Endothelial cell of umbilical vein (primary cell): Measurements from ENCODE around the gene TIPIN. TPM values are rescaled to one million over a fixed set of nuclear protein-coding genes. Genes with fewer than 3 reads are reported as not detected.

Source experiments
- BruUV-seq: library from RNA; stranded (reverse); fragments of 400-500 nt; replicated peaks from 2 replicates; lab custom pipeline; 2021; lab: Mats Ljungman, UMichigan
- CTCF ChIA-PET: fragments of 300-600, 350-600 bp; sonication (Branson Sonifier 250); formaldehyde crosslinking; loops from one replicate; lab custom pipeline; 2021; ENCODE audit warnings: antibody characterized with exemption, inconsistent platforms; lab: Charles Lee
- POLR2A ChIA-PET: fragments of 300-600, 350-600 bp; sonication (Branson Sonifier 250); formaldehyde crosslinking; loops from one replicate; lab custom pipeline; 2021; ENCODE audit warnings: antibody characterized with exemption, inconsistent platforms; lab: Charles Lee
- DNase-seq: peaks from one replicate; pipeline ENCODE4 v3.0.0-alpha.2; 2011; ENCODE audit warnings: low read depth, low spot score
- FAIRE-seq: peaks from 2 replicates; lab custom pipeline; 2011; peaks lifted over from hg19 to GRCh38; lab: Jason Lieb, UNC
- H2AFZ ChIP-seq: 2 replicates; pipeline ENCODE4 v1.6.0; 2012; ENCODE audit warnings: low read depth, low read length, control low read depth, inconsistent platforms
- H3K27ac ChIP-seq: 2 replicates; pipeline ENCODE4 v1.5.1; 2011; ENCODE audit warnings: low read depth, mild to moderate bottlenecking, control low read depth, low read length, moderate library complexity; ENCODE audit not compliant: insufficient read depth
- H3K27me3 ChIP-seq, 2 experiments: 2 replicates each; pipeline versions ENCODE4 v1.6.0 to v1.6.1; 2011; ENCODE audit warnings: low read length in 2 of 2, mixed read lengths in 1 of 2; ENCODE audit not compliant: control insufficient read depth in 2 of 2, insufficient read depth in 2 of 2
- H3K36me3 ChIP-seq, 2 experiments: 2 replicates in 1 of 2; 3 replicates in 1 of 2; pipeline ENCODE4 v1.5.1; 2011; ENCODE audit warnings: low read length in 2 of 2, mild to moderate bottlenecking in 1 of 2, moderate library complexity in 1 of 2; ENCODE audit not compliant: control insufficient read depth in 2 of 2, insufficient read depth in 2 of 2; ENCODE audit errors: extremely low read depth in 1 of 2
- H3K4me1 ChIP-seq: 3 replicates; pipeline ENCODE4 v1.5.1; 2011; ENCODE audit warnings: mild to moderate bottlenecking, low read length; ENCODE audit not compliant: control insufficient read depth, insufficient read depth; ENCODE audit errors: extremely low read depth
- H3K4me2 ChIP-seq: 2 replicates; pipeline ENCODE4 v1.6.1; 2011; ENCODE audit warnings: low read length, control low read depth, mixed read lengths; ENCODE audit not compliant: insufficient read depth
- H3K4me3 ChIP-seq, 3 experiments: fragments of 200-600 bp in 1 of 3; sonication (generic), shearing (Covaris generic) in 1 of 3; replicated peaks in 1 of 3; 2 replicates each; pipeline ENCODE4 v1.5.1; 2011 to 2016; ENCODE audit warnings: control low read depth in 3 of 3, low read length in 3 of 3, mild to moderate bottlenecking in 2 of 3, inconsistent platforms in 1 of 3, low read depth in 1 of 3, moderate library complexity in 1 of 3; ENCODE audit not compliant: insufficient read depth in 1 of 3
- H3K79me2 ChIP-seq: 2 replicates; pipeline ENCODE4 v1.6.0; 2012; ENCODE audit warnings: low read length, inconsistent platforms; ENCODE audit not compliant: control insufficient read depth, insufficient read depth
- H3K9ac ChIP-seq: replicated peaks from 2 replicates; pipeline ENCODE3; 2011; ENCODE audit warnings: low read length, control low read depth; ENCODE audit not compliant: insufficient read depth; ENCODE audit errors: extremely low read depth
- H3K9me1 ChIP-seq: replicated peaks from 3 replicates; pipeline ENCODE4 v1.6.0; 2011; ENCODE audit warnings: mild to moderate bottlenecking, low read length; ENCODE audit not compliant: control insufficient read depth, insufficient read depth; ENCODE audit errors: extremely low read depth
- H3K9me3 ChIP-seq: replicated peaks from 2 replicates; pipeline ENCODE4 v1.5.1; 2012; ENCODE audit warnings: low read length, inconsistent platforms; ENCODE audit not compliant: control insufficient read depth, insufficient read depth
- H4K20me1 ChIP-seq: replicated peaks from 2 replicates; pipeline ENCODE3; 2011; ENCODE audit warnings: mild to moderate bottlenecking, low read length; ENCODE audit not compliant: control insufficient read depth, insufficient read depth; ENCODE audit errors: extremely low read depth
- CTCF ChIP-seq, 2 donors: IDR thresholded peaks; 1 replicate in 1 of 2; 2 replicates in 1 of 2; pipeline ENCODE4 v1.5.1; 2011; ENCODE audit warnings: low read length in 2 of 2, mild to moderate bottlenecking in 2 of 2, moderate library complexity in 2 of 2, control low read depth in 1 of 2, inconsistent platforms in 1 of 2, low read depth in 1 of 2; ENCODE audit not compliant: insufficient read depth in 1 of 2; ENCODE audit errors: extremely low read depth in 1 of 2
- EZH2 ChIP-seq: IDR thresholded peaks from 2 replicates; pipeline ENCODE4 v1.6.1; 2012; ENCODE audit warnings: borderline replicate concordance, low read depth, mild to moderate bottlenecking, moderate library complexity, low read length, inconsistent platforms; ENCODE audit not compliant: severe bottlenecking
- FOS ChIP-seq: IDR thresholded peaks from 2 replicates; pipeline ENCODE4 v1.6.1; 2011; ENCODE audit warnings: mild to moderate bottlenecking, low read length, moderate library complexity, borderline replicate concordance; ENCODE audit not compliant: insufficient read depth
- GATA2 ChIP-seq: IDR thresholded peaks from 2 replicates; pipeline ENCODE4 v1.7.0; 2011; ENCODE audit warnings: low read depth, mild to moderate bottlenecking, moderate library complexity, mixed read lengths, low read length; ENCODE audit not compliant: insufficient read length, insufficient read depth
- JUN ChIP-seq: IDR thresholded peaks from 2 replicates; pipeline ENCODE4 v1.6.1; 2011; ENCODE audit warnings: borderline replicate concordance, low read depth; ENCODE audit not compliant: insufficient read length, insufficient read depth
- MAX ChIP-seq: IDR thresholded peaks from 2 replicates; pipeline ENCODE4 v1.6.1; 2011; ENCODE audit not compliant: insufficient read depth, insufficient read length
- MYC ChIP-seq: IDR thresholded peaks from one replicate; pipeline ENCODE4 v1.6.1; 2011; ENCODE audit warnings: mild to moderate bottlenecking, low read depth, low read length
- POLR2A ChIP-seq: IDR thresholded peaks from 2 replicates; pipeline ENCODE4 v1.6.1; 2012; ENCODE audit warnings: low read depth, mild to moderate bottlenecking, control low read depth, low read length
- POLR2AphosphoS5 ChIP-seq: IDR thresholded peaks from 2 replicates; pipeline ENCODE4 v1.6.1; 2012; ENCODE audit warnings: low read depth, mild to moderate bottlenecking, control low read depth, low read length, moderate library complexity; ENCODE audit not compliant: insufficient read depth
- dilution Hi-C: fragments of 300-500 bp; cut with MboI; formaldehyde crosslinking; loops from one replicate; pipeline ENCODE4 v1.15.0; 2019; ENCODE audit warnings: low sequenced_read_pairs; ENCODE audit not compliant: extremely low pct_ligation_motif_present
- intact Hi-C: fragments of 100-400 bp; cut with micrococcal nuclease; formaldehyde crosslinking; loops from one replicate; pipeline ENCODE4 v1.10.0; 2022
- polyA plus RNA-seq, 4 experiments: library from polyadenylated mRNA; depleted of rRNA in 3 of 4; stranded (reverse) in 3 of 4; unstranded in 1 of 4; fragments of >200 nt; gene quantifications; 2 replicates each; pipeline versions ENCODE4 v1.2.1 to v1.2.3, GENCODE V29; 2011 to 2012; ENCODE audit warnings: missing spikeins in 1 of 4
- total RNA-seq: library from RNA; stranded (reverse); gene quantifications from 2 replicates; pipeline ENCODE4 v1.2.3, GENCODE V29; 2021

TIPIN gene
- total and polyA plus RNA-seq, 2 donors (not counting 3 experiments of a cell fraction or from before 2014, with no cell fraction given): 3.6 to 15.4 TPM

GRCh38 chr15:66378814-66379430 lies 22.4 kb upstream of the TIPIN start:
- ChIA-PET CTCF (no interaction called here), POLR2A (no interaction called here)
- intact Hi-C loops (no loop called here), dilution Hi-C loops (no loop called here)
- no peak overlapping the region for H3K4me2 ChIP-seq
- H3K79me2 ChIP-seq: no peaks in the 10 kb centered on the region
- no peaks in the 10 kb centered on the region for H3K36me3 ChIP-seq
- no peak overlapping the region for H3K27ac ChIP-seq
- no peaks in the 10 kb centered on the region for H3K9me1 ChIP-seq
- FAIRE-seq (no peak), DNase-seq (no peak)
- no peak overlapping the region for H2AFZ ChIP-seq
- no peaks in the 10 kb centered on the region for H4K20me1 ChIP-seq
- H3K4me3 ChIP-seq: no peak overlapping the region
- no peaks in the 10 kb centered on the region for H3K27me3 ChIP-seq
- no TSS peak for BruUV-seq
- no peaks in the 10 kb centered on the region for H3K4me1 ChIP-seq
- no peaks in the 10 kb centered on the region for H3K9me3 ChIP-seq
- TF ChIP-seq EZH2 (no peak), GATA2 (no peak), JUN (no peak), MAX (no peak), CTCF (IDR thresholded peaks at IDR 0.05; ENCODE audit: extremely low read depth in 1 of 2, insufficient read depth in 1 of 2, low read depth in 1 of 2, low read length in 2 of 2) (no peak), POLR2AphosphoS5 (no peak), MYC (no peak), FOS (no peak), POLR2A (no peak)
- H3K9ac ChIP-seq: no peak overlapping the region
